ENCODE measurements around the gene NT5DC2.

NT5DC2 gene

GRCh38 chr3:52492059-52492458, 41.6 kb downstream of the NT5DC2 start:
- DNase-seq (ENCODE audit: low read depth, low spot score) = no peak
- no peak for TF ChIP-seq CTCF (IDR thresholded peaks at IDR 0.05; ENCODE audit: insufficient read depth, low read length, missing control alignments)
- H3K4me3 ChIP-seq (ENCODE audit: low read depth, low read length) = no peak overlapping the region
- CTCF ChIA-PET = interaction anchor here (0.8 to 1.9 kb wide), 2 partner anchors 10 to 12 kb away, joined by 3 to 7 read pairs; no protein-coding TSS in a partner anchor
- POLR2A ChIA-PET = no interaction called here

- ChIA-PET CTCF (interaction anchor here (0.7 to 1.9 kb wide), 2 partner anchors 9 to 79 kb away, joined by 3 to 7 read pairs; no protein-coding TSS in a partner anchor), POLR2A (no interaction called here)
- no peak for TF ChIP-seq CTCF (IDR thresholded peaks at IDR 0.05; ENCODE audit: insufficient read depth, low read length, missing control alignments)
- no peak overlapping the region for H3K4me3 ChIP-seq (ENCODE audit: low read depth, low read length)
- DNase-seq (ENCODE audit: low read depth, low spot score) = no peak
Observed at GRCh38 chr3:52490939-52491526, 42.6 kb downstream of the NT5DC2 start.

- ChIA-PET CTCF (interaction anchor here (0.7 to 2.3 kb wide), 4 partner anchors 8 to 78 kb away, joined by 3 to 12 read pairs (median 5); no protein-coding TSS in a partner anchor), POLR2A (interaction anchor here (1.2 kb wide), 1 partner anchor 9 kb away, joined by 3 read pairs; no protein-coding TSS in a partner anchor)
- no peak for TF ChIP-seq CTCF (IDR thresholded peaks at IDR 0.05; ENCODE audit: insufficient read depth, low read length, missing control alignments)
- no peak overlapping the region for H3K4me3 ChIP-seq (ENCODE audit: low read depth, low read length)
- DNase-seq (ENCODE audit: low read depth, low spot score) = no peak
Observed at GRCh38 chr3:52490035-52490938, 43.4 kb downstream of the NT5DC2 start.

- POLR2A ChIA-PET = interaction anchor here (0.6 to 1.2 kb wide), 2 partner anchors 9 to 215 kb away, joined by 3 read pairs; no protein-coding TSS in a partner anchor
- CTCF ChIA-PET = interaction anchor here (0.9 to 2.3 kb wide), 3 partner anchors 14 to 48 kb away, joined by 3 to 12 read pairs (median 3); no protein-coding TSS in a partner anchor
Observed at GRCh38 chr3:52489453-52489852, 44.2 kb downstream of the NT5DC2 start.

GRCh38 chr3:52488746-52489145, 44.9 kb downstream of the NT5DC2 start:
- no peak for TF ChIP-seq CTCF (IDR thresholded peaks at IDR 0.05; ENCODE audit: insufficient read depth, low read length, missing control alignments)
- POLR2A ChIA-PET = no interaction called here
- CTCF ChIA-PET = interaction anchor here (1.1 to 2.3 kb wide), 2 partner anchors 13 to 17 kb away, joined by 3 to 12 read pairs; no protein-coding TSS in a partner anchor
- no peak for DNase-seq (ENCODE audit: low read depth, low spot score)
- no peak overlapping the region for H3K4me3 ChIP-seq (ENCODE audit: low read depth, low read length)

More at GRCh38 chr3:52489453-52489852, 44.2 kb downstream of the NT5DC2 start:
- TF ChIP-seq CTCF (IDR thresholded peaks at IDR 0.05; ENCODE audit: insufficient read depth, low read length, missing control alignments) = no peak
- no peak for DNase-seq (ENCODE audit: low read depth, low spot score)
- H3K4me3 ChIP-seq (ENCODE audit: low read depth, low read length) = no peak overlapping the region

Measured in AG04449 (cell line).